Measurements from ENCODE around the gene DNAJC10.

- TF ChIP-seq CTCF (conservative IDR thresholded peaks at IDR 0.05; ENCODE audit: low read length) (no peak), EZH2phosphoT487 (IDR thresholded peaks at IDR 0.05; ENCODE audit: borderline replicate concordance, low read depth, low read length) (no peak)
These were observed 50.6 kb downstream of the DNAJC10 start for GRCh38 chr2:182766626-182767025.
